IMR-90 (cell line): ENCODE data around the gene EHMT1.

Experiments
- CTCF ChIP-seq: conservative IDR thresholded peaks from 2 replicates; pipeline ENCODE4 v1.5.1; 2012; ENCODE audit warnings: mild to moderate bottlenecking, low read depth, low read length, improper control_type of control experiment
- USF2 ChIP-seq: fragments of 150-350 bp; IDR thresholded peaks from 2 replicates; pipeline ENCODE4 v1.6.1; 2017; ENCODE audit warnings: mild to moderate bottlenecking, antibody characterized with exemption, low read length, low read depth

GRCh38 chr9:137873408-137873807, 254.6 kb downstream of the EHMT1 start:
- TF ChIP-seq USF2 (no peak), CTCF (no peak)
